PC-9 (cell line): ENCODE results near the gene MYO18A.

ENCODE experiments used
- EZH2 ChIP-seq: fragments of 200-600 bp; sonication (generic); IDR thresholded peaks from 2 replicates; pipeline ENCODE4 v1.8.0; 2017; ENCODE audit warnings: antibody characterized with exemption, low read depth
- TF ChIP-seq, protein P1 (sequence below): fragments of 200-600 bp; sonication (generic); conservative IDR thresholded peaks from 2 replicates; pipeline ENCODE4 v1.6.1; 2017; ENCODE audit warnings: mixed run types, antibody characterized with exemption, mild to moderate bottlenecking, moderate library complexity

DNA sequence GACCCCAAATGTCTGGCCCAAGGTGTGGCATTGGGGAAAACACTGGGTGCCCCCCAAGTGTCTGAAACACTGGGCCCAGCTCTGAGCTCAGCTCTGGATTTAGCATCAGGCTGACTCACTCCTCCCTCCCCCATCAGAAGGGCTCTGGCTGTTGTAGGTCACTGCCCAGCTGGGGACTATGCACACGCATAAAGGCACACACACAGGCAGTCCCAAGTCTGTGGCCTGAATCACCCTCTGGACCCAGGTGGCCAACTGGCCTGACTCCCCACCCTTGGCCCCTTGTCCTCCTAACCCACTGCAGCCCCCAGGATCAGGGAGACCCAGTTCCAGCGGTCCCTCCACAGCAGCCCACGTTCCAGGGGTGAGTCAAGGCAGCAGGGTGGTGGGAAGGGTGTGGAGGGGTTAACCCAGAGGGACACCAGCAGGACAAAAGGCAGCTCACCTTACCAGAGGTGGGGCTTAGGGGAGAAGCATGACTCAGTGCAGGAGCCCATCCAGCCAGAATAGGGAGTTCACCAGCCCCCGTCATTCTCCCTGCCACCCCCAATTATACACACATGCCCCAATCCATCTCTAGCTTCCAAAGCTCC, 47.0 kb downstream of the MYO18A start:
- TF ChIP-seq, protein P1, sequence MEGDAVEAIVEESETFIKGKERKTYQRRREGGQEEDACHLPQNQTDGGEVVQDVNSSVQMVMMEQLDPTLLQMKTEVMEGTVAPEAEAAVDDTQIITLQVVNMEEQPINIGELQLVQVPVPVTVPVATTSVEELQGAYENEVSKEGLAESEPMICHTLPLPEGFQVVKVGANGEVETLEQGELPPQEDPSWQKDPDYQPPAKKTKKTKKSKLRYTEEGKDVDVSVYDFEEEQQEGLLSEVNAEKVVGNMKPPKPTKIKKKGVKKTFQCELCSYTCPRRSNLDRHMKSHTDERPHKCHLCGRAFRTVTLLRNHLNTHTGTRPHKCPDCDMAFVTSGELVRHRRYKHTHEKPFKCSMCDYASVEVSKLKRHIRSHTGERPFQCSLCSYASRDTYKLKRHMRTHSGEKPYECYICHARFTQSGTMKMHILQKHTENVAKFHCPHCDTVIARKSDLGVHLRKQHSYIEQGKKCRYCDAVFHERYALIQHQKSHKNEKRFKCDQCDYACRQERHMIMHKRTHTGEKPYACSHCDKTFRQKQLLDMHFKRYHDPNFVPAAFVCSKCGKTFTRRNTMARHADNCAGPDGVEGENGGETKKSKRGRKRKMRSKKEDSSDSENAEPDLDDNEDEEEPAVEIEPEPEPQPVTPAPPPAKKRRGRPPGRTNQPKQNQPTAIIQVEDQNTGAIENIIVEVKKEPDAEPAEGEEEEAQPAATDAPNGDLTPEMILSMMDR, result no peak
- TF ChIP-seq EZH2, result no peak
